Measurements from ENCODE around the gene SLC6A16. TPM values are rescaled to one million over a fixed set of nuclear protein-coding genes. Genes with fewer than 3 reads are reported as not detected.

Gene SLC6A16
- total RNA-seq, 1 experiment from 2014 or later: 0.84 TPM

- Histone ChIP-seq H3K27me3 (replicated peaks; ENCODE audit: control insufficient read depth, insufficient read depth, low read length) (no peaks in the 10 kb centered on the region), H3K36me3 (ENCODE audit: control insufficient read depth, insufficient read depth, low read length) (no peaks in the 10 kb centered on the region), H3K4me1 (no peaks in the 10 kb centered on the region), H3K4me3 (ENCODE audit: low read depth, low read length) (no peak overlapping the region), H3K9me3 (no peaks in the 10 kb centered on the region)
- BruUV-seq (replicated peaks): no TSS peak
- ChIA-PET CTCF (no interaction called here), POLR2A (interaction anchor here (0.5 kb wide), 1 partner anchor 58 kb away, joined by 3 read pairs; no protein-coding TSS in a partner anchor)
- Mint-ChIP-seq H3K9me3 (ENCODE audit: unreplicated experiment) (no peaks in the 10 kb centered on the region), H3K4me1 (ENCODE audit: low read depth, unreplicated experiment) (no peaks in the 10 kb centered on the region), H3K27ac (ENCODE audit: unreplicated experiment) (no peak overlapping the region), H3K36me3 (ENCODE audit: insufficient read depth, unreplicated experiment) (peaks cover 13% of the 10 kb centered on the region), H3K27me3 (ENCODE audit: insufficient read depth, unreplicated experiment) (no peaks in the 10 kb centered on the region), H3K4me3 (ENCODE audit: unreplicated experiment) (no peak overlapping the region)
- TF ChIP-seq, protein P1, sequence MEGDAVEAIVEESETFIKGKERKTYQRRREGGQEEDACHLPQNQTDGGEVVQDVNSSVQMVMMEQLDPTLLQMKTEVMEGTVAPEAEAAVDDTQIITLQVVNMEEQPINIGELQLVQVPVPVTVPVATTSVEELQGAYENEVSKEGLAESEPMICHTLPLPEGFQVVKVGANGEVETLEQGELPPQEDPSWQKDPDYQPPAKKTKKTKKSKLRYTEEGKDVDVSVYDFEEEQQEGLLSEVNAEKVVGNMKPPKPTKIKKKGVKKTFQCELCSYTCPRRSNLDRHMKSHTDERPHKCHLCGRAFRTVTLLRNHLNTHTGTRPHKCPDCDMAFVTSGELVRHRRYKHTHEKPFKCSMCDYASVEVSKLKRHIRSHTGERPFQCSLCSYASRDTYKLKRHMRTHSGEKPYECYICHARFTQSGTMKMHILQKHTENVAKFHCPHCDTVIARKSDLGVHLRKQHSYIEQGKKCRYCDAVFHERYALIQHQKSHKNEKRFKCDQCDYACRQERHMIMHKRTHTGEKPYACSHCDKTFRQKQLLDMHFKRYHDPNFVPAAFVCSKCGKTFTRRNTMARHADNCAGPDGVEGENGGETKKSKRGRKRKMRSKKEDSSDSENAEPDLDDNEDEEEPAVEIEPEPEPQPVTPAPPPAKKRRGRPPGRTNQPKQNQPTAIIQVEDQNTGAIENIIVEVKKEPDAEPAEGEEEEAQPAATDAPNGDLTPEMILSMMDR (IDR thresholded peaks at IDR 0.05; ENCODE audit: insufficient read depth in 1 of 2, low read depth in 1 of 2, low read length in 1 of 2, severe bottlenecking in 1 of 2, unreplicated experiment in 1 of 2): peak; percentile 14 to 35
- intact Hi-C loops (cut with micrococcal nuclease; ENCODE audit: unreplicated experiment): loop anchor here (1.0 kb wide), 1 partner anchor 122 kb away; no protein-coding TSS in a partner anchor
- peak; percentile 74 to 84 for DNase-seq
Measured at GRCh38 chr19:49347835-49348234, 22.8 kb upstream of the SLC6A16 start.

DNA sequence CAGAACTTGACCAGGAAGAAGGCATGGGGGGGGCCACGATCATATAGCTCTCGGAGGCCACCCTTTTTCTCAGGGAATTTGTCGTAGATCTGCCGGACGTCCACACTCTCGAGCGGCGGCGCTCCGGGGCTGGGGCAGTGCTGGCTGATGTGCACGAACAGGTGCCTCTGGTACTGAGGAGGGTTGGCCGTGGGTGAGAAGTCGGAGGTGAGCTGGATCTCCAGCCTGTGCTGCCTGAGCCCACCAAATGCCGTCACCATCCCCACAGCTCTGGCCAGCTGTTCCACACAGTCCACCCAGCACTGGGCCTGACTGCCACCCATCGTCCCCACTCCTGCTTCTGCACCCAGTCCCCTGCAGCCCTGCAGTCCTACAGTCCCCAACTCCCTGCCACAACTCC lies 22.2 kb upstream of the SLC6A16 start:
- H3K27me3 ChIP-seq (replicated peaks; ENCODE audit: control insufficient read depth, insufficient read depth, low read length): no peaks in the 10 kb centered on the region
- no peaks in the 10 kb centered on the region for H3K9me3 ChIP-seq
- Mint-ChIP-seq H3K4me1 (ENCODE audit: low read depth, unreplicated experiment) (no peaks in the 10 kb centered on the region), H3K4me3 (ENCODE audit: unreplicated experiment) (no peak overlapping the region), H3K9me3 (ENCODE audit: unreplicated experiment) (no peaks in the 10 kb centered on the region), H3K36me3 (ENCODE audit: insufficient read depth, unreplicated experiment) (peaks cover 13% of the 10 kb centered on the region), H3K27me3 (ENCODE audit: insufficient read depth, unreplicated experiment) (no peaks in the 10 kb centered on the region), H3K27ac (ENCODE audit: unreplicated experiment) (no peak overlapping the region)
- BruUV-seq (replicated peaks): no TSS peak
- H3K4me1 ChIP-seq: no peaks in the 10 kb centered on the region
- TF ChIP-seq, protein P1 (IDR thresholded peaks at IDR 0.05; ENCODE audit: insufficient read depth in 1 of 2, low read depth in 1 of 2, low read length in 1 of 2, severe bottlenecking in 1 of 2, unreplicated experiment in 1 of 2): no peak
- H3K4me3 ChIP-seq (ENCODE audit: low read depth, low read length): no peak overlapping the region
- intact Hi-C loops (cut with micrococcal nuclease; ENCODE audit: unreplicated experiment): no loop called here
- DNase-seq: no peak
- ChIA-PET POLR2A (no interaction called here), CTCF (no interaction called here)
- H3K36me3 ChIP-seq (ENCODE audit: control insufficient read depth, insufficient read depth, low read length): no peaks in the 10 kb centered on the region

- Histone ChIP-seq H3K27me3 (replicated peaks; ENCODE audit: control insufficient read depth, insufficient read depth, low read length) (no peaks in the 10 kb centered on the region), H3K4me1 (peaks cover 8% of the 10 kb centered on the region), H3K36me3 (ENCODE audit: control insufficient read depth, insufficient read depth, low read length) (no peaks in the 10 kb centered on the region), H3K9me3 (no peaks in the 10 kb centered on the region), H3K4me3 (ENCODE audit: low read depth, low read length) (no peak overlapping the region)
- Mint-ChIP-seq H3K9me3 (ENCODE audit: unreplicated experiment) (no peaks in the 10 kb centered on the region), H3K27ac (ENCODE audit: unreplicated experiment) (no peak overlapping the region), H3K27me3 (ENCODE audit: insufficient read depth, unreplicated experiment) (no peaks in the 10 kb centered on the region), H3K4me1 (ENCODE audit: low read depth, unreplicated experiment) (peaks cover 8% of the 10 kb centered on the region), H3K36me3 (ENCODE audit: insufficient read depth, unreplicated experiment) (peaks cover 11% of the 10 kb centered on the region), H3K4me3 (ENCODE audit: unreplicated experiment) (no peak overlapping the region)
- CTCF ChIA-PET: no interaction called here
- DNase-seq: no peak
- TF ChIP-seq, protein P1 (IDR thresholded peaks at IDR 0.05; ENCODE audit: insufficient read depth in 1 of 2, low read depth in 1 of 2, low read length in 1 of 2, severe bottlenecking in 1 of 2, unreplicated experiment in 1 of 2): no peak
- BruUV-seq (replicated peaks): no TSS peak
- POLR2A ChIA-PET: no interaction called here
- intact Hi-C loops (cut with micrococcal nuclease; ENCODE audit: unreplicated experiment): no loop called here
Measured at GRCh38 chr19:49344505-49345423, 19.8 kb upstream of the SLC6A16 start.
